GM21717 (cell line): ENCODE data around the gene TSLP.

Experiments
- ATAC-seq: cut with Tn5 transposase; IDR thresholded peaks from one replicate; pipeline ENCODE4 v1.9.1; 2021; ENCODE audit warnings: mild to moderate bottlenecking, moderate library complexity; ENCODE audit not compliant: unreplicated experiment

The TSLP gene

DNA sequence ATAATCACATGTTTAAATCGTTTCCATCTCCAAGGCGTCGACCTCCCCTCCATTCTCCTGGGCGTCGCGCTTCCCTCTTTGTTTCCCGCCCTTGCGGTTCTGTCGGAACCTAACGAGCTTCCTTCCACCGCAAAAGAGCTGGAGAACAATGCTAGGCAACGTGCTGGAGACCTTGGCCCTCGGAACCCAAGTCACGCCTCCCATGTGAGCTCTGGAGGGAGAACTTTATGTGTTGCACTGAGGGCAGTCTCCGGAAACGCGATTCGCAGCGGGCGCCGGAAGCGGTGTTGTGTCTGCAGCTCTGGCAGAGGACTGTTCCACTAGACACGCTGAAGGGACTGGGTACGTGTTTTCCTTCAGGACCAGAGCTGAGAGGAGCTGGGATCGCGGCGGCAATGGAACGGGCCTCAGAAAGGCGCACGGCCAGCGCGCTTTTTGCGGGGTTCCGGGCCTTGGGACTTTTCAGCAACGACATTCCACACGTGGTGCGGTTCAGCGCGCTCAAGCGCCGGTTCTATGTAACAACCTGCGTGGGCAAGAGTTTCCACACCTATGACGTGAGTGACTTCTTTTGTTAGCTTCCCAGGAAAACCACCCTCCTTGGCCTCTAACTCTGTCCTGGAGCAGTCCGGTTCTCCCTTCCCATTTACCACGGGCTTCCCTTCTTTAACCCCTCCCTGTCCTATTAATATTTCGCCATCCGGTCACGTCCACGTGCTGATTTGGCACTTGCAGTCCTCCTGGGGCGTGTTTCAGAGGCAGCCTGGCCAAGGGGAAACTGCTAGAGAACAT is 20.7 kb downstream of the TSLP start, which contains the start of gene WDR36:
Gene WDR36 (plus strand): TSS at position 287 of the 792 bp plus-strand sequence. CDS start 109 bp downstream, at position 396.
- peak; percentile 98 for ATAC-seq

DNA sequence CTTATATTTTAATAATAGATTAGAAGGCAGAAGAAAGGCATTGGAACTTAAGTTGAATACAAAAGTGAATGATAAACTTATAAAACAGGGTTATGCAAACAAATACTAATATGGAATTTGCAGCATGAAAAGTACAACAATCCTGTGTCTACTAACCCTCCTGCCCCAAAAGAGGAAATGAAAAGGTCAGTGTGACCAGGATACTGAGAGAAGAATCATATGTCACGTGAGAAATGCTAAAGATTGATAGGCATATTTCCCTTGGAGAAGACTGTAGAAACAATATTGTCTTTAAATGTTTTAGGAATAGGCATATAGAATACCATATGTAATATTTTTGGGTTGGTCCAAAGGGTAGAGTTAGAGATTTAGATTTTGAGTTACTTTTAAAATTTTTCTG is 24.5 kb downstream of the TSLP start:
- no peak for ATAC-seq

DNA sequence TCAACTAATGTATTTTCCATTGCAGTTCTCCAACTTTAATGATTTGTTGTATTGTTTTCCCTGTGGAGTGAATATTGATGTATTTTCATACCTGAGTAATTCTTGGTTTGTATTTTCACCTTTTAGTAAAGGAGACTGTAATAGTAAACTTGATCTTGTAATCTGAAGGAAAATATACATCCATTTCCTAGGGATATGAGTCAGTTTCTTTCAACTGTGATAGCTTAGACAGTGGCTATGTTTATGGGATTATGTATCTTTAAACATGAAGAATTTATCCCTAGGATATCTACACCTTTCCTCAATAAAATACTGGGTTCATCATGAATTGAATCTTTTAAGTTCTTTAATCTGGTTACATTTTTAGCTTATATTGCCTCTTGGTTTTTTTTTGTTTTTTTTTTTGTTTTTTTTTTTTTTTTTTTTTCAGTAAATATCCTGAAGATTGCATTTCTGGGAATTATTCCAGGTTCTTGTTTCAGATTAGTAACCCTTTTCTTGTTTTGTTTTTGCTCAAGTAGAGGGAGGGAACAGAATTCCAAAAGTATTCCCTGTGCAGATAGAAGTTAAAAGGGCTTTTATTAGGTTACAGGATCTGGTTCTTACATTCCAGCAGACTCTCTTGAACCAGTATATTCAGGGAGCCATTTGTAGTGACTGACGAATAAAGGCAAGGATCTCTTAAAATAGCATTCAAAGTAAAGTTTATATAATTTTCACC is 27.7 kb downstream of the TSLP start:
- no peak for ATAC-seq

DNA sequence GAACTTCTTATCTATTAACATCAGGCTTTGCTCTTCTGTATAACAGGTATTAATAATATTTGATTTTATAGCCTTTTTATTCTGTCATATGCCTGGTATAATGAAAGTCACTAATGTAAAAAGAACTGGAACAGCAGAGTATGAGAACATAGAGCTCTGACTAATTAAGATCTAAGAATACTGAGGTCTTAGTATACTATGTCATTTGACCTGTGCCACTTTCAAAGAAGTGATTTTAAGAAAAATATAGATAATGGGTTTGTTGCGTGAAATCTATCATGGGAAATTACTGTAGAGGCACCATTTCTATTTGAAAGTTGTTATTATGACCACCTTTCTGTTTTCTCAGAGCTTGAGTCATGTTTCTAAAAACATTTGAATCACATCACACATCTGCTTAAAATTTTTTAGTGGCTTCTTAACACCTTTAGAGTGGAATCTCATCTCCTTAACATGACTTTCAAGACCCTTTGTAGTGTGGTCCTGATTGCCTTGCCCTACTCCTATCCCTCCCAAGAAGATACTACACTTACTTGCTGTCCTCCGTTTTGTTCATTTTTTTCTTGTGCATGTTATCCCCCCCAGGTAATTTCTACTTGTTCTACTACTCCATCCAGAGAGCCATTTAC is 34.9 kb downstream of the TSLP start:
- ATAC-seq = no peak

DNA sequence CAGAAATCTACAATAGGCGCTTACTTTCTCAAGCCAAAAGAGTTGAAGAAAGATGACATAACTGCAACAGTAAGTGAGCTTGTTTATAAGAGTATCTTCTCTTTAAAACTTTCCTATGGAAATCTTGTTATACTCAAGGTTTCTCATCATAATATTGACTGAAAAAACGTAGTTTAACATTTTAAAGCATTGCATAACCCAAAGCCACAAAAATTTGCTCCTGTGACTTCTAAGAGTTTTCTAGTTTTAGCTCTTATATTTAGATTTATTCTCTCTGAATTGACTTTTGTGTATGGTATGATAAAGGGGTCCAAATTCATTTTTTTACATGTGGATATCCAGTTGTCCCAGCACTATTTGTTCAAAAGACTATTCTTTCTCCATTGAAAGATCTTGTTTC is 35.9 kb downstream of the TSLP start:
- no peak for ATAC-seq

DNA sequence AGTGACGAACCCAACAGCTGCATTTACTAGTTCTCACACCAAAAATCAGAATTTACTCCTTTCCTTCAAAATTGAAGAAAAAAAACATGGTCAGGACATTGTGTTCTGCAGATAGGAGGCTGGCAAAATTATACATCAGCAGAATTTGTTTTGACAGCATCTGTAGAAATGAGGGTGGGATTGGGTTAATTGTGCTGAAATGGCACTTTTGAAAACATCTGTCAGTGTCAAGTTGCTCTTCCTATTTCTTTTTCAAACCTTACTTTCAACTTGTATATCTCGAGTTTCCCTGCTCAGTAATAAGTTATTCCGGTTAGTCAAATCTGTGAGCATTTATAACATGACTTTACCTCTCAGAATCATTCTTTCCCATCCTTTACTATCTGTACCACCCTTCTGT is 40.4 kb downstream of the TSLP start:
- ATAC-seq = no peak

DNA sequence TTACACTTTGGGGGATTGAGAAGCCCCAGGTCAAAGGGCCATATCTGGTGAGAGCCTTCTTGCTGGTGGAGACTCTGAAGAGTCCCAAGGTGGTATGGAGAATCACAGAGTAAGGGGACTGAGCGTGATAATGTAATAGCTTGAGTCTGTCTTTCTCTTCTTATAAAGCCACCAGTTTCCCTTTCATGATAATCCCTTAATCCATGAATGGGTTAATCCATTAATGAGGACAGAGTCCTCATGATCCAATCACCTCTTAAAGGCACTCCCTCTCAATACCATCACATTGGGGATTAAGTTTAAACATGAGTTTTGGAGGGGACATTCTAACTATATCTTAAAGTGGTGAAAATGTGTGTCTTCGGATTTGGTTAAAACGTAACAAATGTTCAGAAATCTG is 42.2 kb downstream of the TSLP start:
- ATAC-seq = no peak

DNA sequence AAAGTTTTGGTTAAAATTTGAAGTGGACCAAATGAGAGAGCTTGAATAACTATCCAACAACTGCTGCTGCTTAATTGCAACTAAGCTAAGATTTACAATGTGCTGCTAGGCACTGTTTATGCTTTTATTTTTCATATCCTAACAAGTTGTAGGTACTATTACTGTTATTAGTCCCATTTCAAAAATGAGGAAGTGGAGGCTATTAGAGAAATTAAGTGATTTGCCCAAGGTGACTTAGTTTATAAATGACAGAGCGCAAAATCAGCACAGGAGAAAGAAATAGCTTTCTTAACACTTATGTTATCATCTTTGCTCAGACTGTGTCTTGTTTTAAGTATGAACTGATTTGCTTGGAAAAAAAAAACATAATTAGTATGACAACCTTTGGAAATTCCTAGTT is 43.7 kb downstream of the TSLP start:
- no peak for ATAC-seq

DNA sequence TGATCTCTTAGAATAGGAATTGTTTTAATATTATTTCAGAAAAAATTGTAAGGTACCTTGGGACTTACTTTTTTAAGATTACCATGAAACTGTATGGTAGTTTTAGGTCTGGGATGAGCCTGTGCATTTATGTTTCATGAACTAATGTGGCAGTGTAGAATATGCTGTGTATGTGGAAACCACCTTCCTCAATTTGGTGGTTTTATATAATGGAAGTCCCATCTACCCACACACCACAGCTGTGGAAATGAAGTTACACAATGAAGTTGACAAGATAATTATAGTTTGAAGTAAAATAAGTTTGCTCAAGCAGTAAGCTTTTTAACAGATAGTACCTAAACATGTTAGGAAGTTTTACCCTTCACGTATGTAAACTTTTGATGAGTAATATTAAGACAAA is 45.0 kb downstream of the TSLP start:
- no peak for ATAC-seq

DNA sequence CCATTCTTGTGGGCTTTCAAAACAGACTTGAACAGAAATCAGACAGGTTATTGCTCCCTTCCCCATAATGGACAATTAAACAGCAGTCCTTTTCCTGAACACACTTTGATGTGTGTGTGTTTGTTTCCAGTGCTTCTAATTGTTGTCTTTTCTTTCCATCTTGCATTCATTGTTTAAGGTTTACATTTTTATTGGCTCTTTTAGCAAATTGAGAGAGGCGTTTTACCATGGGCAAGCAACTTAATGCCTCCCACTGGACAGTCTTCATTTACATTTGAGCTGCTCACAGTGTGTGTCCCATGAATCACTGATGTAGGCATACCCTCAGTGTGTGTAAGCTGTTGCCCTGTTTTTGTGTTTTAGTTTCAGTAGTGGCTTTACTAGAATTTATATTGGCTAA is 45.6 kb downstream of the TSLP start:
- ATAC-seq = no peak

DNA sequence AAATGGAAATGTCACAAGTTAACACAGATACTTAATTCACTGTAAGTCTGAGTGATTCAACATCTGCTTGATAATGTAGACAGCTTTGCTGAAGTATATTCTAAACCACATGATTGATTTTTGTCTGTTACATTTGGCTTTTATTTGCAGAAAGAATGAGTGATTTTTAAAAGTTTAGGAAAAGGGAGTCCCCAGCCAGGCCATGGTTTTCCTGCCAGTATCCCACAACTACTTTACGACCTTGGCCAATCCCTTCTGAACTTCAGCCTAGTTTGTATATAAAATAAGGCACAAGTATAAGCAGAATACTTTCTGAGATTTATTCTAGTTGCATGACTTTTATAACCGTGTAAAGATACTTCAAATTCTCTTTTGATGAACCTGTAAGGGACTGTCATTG is 47.7 kb downstream of the TSLP start:
- ATAC-seq = no peak

DNA sequence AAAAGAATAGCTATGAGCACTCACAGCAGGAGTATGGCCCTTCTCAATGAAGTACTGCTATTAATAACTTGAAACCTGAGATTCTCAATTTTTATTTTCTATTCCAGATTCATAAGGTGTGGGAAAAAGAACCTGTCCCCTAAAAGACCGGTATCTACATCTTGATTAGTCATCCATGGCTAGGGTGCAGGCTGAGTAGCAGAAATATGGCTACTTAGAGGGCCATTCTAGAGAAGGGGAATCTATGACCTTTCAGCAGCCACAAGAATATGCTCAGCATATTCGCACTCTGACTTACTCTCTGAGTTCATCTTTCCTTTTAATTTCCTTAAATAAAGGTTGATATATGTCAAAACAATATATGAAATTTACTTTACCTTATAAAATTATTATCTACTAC is 48.3 kb downstream of the TSLP start:
- peak; percentile 64 for ATAC-seq

DNA sequence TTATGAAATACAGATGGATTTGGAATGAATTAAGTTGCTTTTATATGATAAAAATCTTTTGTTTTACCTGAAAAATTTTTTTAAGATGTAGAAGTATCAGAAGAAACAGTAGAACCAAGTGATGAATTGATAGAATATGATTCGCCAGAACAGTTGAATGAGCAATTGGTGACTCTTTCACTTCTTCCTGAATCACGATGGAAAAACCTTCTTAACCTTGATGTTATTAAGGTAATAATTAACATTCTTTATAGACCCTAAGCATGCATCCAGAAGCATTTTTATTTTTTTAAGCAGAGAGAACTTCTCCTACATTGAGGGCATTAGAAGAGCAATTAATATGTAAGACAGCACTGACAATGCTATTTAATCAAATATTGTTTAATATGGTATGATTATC is 49.4 kb downstream of the TSLP start:
- ATAC-seq = no peak

DNA sequence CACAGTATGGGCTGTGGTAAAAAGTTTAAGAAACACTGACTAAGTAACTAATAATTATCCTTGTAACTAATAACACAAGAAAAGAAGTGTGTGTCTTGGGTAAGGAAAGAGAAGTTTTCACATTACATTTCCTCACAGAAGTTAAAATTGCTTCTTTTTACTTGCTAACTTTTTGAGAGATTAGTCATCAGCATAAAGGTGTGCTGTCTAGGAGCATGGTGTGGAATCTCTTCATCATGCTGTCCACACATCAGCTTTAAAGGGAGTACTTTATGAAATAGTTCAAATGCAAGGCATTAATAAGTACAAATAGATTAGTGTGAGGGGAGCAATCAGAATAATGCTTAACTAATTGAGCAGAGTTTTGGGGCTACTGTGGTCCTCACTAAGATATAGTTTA is 50.4 kb downstream of the TSLP start:
- no peak for ATAC-seq

DNA sequence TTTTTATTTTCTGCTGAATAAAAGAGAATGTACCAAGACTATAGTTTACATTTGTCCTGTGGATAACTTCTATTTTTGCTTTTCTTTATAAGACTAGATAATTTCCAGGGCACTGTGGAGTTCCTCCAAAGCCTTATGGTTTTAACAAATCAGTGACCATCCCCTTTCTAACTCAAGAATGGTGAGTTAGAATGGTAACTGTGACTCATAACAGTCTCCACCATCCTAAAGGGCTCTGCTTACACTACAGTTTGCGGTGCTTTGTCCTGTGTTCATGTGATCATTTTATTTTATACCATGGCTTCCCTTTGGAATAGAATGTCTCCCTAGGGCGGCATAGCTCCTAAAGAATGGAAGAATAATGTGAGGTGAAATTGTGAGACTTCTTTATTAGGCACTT is 50.9 kb downstream of the TSLP start:
- ATAC-seq = peak; percentile 48

DNA sequence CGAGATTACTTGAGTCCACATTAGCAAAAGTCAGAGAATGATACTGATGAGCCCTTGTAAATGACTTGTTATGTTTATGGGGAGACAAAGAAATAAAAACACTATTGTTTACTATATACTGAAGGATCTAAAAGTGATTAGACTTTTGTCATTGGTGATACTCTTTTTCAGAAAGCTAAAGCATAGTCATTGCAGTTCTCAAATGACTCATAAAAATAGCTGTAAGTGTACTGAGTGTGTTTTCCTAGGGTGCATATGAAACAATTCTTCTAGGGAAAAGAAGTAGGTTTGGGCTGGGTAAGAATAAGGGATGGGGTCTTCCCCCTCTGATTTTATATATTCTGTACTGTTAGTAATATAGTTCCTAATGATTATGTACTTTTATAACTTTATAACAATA is 53.3 kb downstream of the TSLP start:
- ATAC-seq = no peak

DNA sequence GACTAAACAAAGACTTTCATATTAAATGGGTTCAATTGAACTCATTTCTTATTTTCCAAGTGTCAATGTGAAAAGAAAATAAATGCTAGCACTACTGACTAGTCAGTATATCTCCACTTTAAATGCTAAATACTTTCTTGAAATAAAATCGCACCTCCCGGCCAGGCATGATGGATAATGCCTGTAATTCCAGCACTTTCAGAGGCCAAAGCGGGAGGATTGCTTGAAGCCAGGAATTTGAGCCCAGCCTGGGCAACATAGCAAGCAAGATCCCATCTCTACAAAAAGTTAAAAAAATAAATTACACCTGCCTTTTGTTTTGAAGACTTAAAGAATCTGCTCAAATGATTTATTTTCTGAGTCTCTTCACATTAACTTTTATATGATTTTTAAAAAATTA is 55.4 kb downstream of the TSLP start:
- ATAC-seq = no peak
